Measurements from ENCODE around the gene SREK1IP1.
"Not testable (repeated sequence)": the region's sequence is repeated elsewhere in the genome, so short reads cannot be mapped to it uniquely, and the experiment has no call there.

The SREK1IP1 gene

DNA sequence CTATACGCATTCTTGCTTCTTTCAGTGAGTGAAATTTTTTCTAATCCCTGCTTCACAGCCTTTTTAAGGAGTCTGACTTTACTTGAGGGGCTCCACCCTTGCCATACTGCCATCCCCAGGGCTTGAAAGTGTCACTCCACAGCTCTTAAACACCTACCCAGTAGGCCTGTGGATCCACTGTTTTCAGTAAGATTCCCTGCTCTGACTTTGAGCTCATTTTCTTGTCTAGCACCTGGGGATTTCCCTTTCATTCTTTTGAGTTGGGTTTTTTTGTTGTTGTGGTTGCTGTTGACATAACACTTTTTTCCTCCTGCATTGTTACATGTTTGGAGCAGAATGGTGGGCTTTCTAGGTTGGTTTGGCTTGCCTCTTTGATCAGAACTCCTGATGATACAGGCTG lies 23.6 kb downstream of the SREK1IP1 start:
- peaks cover 7% of the 10 kb centered on the region for H3K36me3 ChIP-seq (ENCODE audit: insufficient read depth, insufficient read length, low read length)
- no peaks in the 10 kb centered on the region for H3K27me3 ChIP-seq (ENCODE audit: insufficient read depth, insufficient read length)
- H3K4me1 ChIP-seq (ENCODE audit: insufficient read depth, insufficient read length) = no peaks in the 10 kb centered on the region
- no peak for DNase-seq (ENCODE audit: low read depth, low spot score)
- no peaks in the 10 kb centered on the region for H3K9me3 ChIP-seq (ENCODE audit: insufficient read depth, low read length)
- no peak overlapping the region for H3K9ac ChIP-seq (ENCODE audit: insufficient read length, low read depth)
- no peak overlapping the region for H3K4me3 ChIP-seq (ENCODE audit: insufficient read length, low read depth)
- TF ChIP-seq YY1 (IDR thresholded peaks at IDR 0.05; ENCODE audit: insufficient read depth, insufficient read length) (no peak), SUZ12 (IDR thresholded peaks at IDR 0.05; ENCODE audit: extremely low read depth, insufficient read depth, insufficient read length) (no peak), ZNF274 (IDR thresholded peaks at IDR 0.05; ENCODE audit: low read depth, low read length) (no peak)

DNA sequence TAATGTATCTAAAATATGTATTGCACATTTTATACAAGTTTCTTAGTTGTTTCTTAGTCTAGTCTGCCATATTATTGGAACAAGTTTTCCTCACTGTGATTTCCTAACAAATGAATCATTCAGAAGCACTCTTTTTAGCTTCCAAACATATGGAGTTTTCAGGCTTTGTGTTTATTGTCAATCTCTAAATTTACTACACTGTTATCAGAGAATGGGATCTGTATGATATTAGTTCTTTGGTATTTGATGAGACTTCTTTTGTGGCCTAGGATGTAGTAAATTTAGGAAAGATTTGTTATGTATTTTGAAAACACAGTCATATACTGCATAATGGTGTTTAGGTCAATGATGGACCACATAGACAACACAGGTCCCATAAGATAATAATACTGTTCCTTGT lies 25.7 kb downstream of the SREK1IP1 start:
- no peak overlapping the region for H3K4me3 ChIP-seq (ENCODE audit: insufficient read length, low read depth)
- DNase-seq (ENCODE audit: low read depth, low spot score) = no peak
- H3K4me1 ChIP-seq (ENCODE audit: insufficient read depth, insufficient read length) = no peaks in the 10 kb centered on the region
- no peak for TF ChIP-seq SUZ12 (IDR thresholded peaks at IDR 0.05; ENCODE audit: extremely low read depth, insufficient read depth, insufficient read length)
- no peak for TF ChIP-seq YY1 (IDR thresholded peaks at IDR 0.05; ENCODE audit: insufficient read depth, insufficient read length)
- no peak for TF ChIP-seq ZNF274 (IDR thresholded peaks at IDR 0.05; ENCODE audit: low read depth, low read length)
- H3K9ac ChIP-seq (ENCODE audit: insufficient read length, low read depth) = no peak overlapping the region
- H3K9me3 ChIP-seq (ENCODE audit: insufficient read depth, low read length) = no peaks in the 10 kb centered on the region
- peaks cover 14% of the 10 kb centered on the region for H3K36me3 ChIP-seq (ENCODE audit: insufficient read depth, insufficient read length, low read length)
- H3K27me3 ChIP-seq (ENCODE audit: insufficient read depth, insufficient read length) = no peaks in the 10 kb centered on the region

DNA sequence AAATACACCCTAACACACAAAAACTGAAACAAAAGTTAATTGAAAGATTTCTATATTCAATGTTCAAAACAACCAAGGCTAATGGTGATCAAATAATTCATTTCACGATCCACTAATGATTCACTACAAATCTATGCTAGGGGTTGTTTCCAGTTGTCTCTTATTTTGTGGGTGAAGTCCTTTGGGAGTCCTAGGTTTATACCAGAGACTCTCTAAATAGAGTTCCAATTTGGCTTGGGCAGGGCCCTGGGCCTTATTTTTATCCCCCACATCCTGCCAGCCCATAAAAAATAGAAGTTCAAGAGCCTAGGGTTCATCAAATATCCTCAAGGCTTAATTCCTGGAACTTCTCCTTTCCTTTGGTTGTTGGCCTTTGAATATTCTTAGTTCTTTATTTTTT lies 26.1 kb downstream of the SREK1IP1 start:
- Histone ChIP-seq H3K4me3 (ENCODE audit: insufficient read length, low read depth) (no peak overlapping the region), H3K9me3 (ENCODE audit: insufficient read depth, low read length) (no peaks in the 10 kb centered on the region), H3K9ac (ENCODE audit: insufficient read length, low read depth) (no peak overlapping the region), H3K4me1 (ENCODE audit: insufficient read depth, insufficient read length) (no peaks in the 10 kb centered on the region), H3K27me3 (ENCODE audit: insufficient read depth, insufficient read length) (no peaks in the 10 kb centered on the region), H3K36me3 (ENCODE audit: insufficient read depth, insufficient read length, low read length) (peaks cover 14% of the 10 kb centered on the region)
- no peak for TF ChIP-seq SUZ12 (IDR thresholded peaks at IDR 0.05; ENCODE audit: extremely low read depth, insufficient read depth, insufficient read length)
- DNase-seq (ENCODE audit: low read depth, low spot score) = no peak

DNA sequence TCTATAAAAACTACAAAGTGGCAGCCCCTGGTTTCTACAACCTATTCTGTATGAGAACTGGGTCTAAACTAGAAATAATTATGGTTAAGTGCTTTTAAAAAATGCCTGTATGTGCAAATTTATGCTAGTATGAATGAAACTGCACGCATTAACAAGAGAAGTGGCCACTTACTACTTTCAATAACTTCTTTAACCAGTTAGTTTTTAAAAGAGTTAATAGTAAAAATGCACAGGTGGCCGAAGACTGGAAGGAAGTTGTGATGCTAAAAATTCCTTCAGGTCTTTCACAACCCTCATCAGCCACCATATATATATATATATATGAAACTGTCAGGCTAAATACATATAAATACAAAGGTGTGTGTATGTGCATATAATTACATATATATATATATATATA lies 41.3 kb downstream of the SREK1IP1 start:
- Histone ChIP-seq H3K4me1 (ENCODE audit: insufficient read depth, insufficient read length) (no peaks in the 10 kb centered on the region), H3K36me3 (ENCODE audit: insufficient read depth, insufficient read length, low read length) (peaks cover 20% of the 10 kb centered on the region), H3K9me3 (ENCODE audit: insufficient read depth, low read length) (no peaks in the 10 kb centered on the region), H3K4me3 (ENCODE audit: insufficient read length, low read depth) (no peak overlapping the region), H3K9ac (ENCODE audit: insufficient read length, low read depth) (no peak overlapping the region), H3K27me3 (ENCODE audit: insufficient read depth, insufficient read length) (no peaks in the 10 kb centered on the region)
- TF ChIP-seq ZNF274 (IDR thresholded peaks at IDR 0.05; ENCODE audit: low read depth, low read length) = no peak
- no peak for TF ChIP-seq YY1 (IDR thresholded peaks at IDR 0.05; ENCODE audit: insufficient read depth, insufficient read length)
- no peak for TF ChIP-seq SUZ12 (IDR thresholded peaks at IDR 0.05; ENCODE audit: extremely low read depth, insufficient read depth, insufficient read length)
- DNase-seq (ENCODE audit: low read depth, low spot score) = no peak

DNA sequence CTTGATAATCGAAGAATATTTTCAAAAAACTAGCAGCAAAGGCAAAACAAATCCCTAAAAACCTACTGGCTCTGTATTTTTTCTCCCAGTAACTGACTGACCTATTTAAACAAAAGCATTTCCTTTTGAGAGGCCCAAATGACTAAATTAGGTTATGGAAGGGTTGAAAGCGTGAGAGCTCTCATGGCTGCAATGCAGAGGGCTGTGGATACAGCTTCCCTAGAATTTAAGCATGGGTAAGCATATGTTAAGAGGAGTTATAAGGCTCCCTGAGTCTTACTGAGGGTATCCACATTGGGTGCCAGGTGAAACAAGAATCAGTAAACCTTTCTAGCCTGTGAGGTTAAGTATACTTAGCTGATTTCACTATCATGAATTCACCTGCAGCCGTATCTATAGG lies 45.9 kb downstream of the SREK1IP1 start:
- Histone ChIP-seq H3K36me3 (ENCODE audit: insufficient read depth, insufficient read length, low read length) (peaks cover 15% of the 10 kb centered on the region), H3K4me3 (ENCODE audit: insufficient read length, low read depth) (no peak overlapping the region), H3K9me3 (ENCODE audit: insufficient read depth, low read length) (no peaks in the 10 kb centered on the region), H3K27me3 (ENCODE audit: insufficient read depth, insufficient read length) (no peaks in the 10 kb centered on the region), H3K4me1 (ENCODE audit: insufficient read depth, insufficient read length) (no peaks in the 10 kb centered on the region), H3K9ac (ENCODE audit: insufficient read length, low read depth) (no peak overlapping the region)
- TF ChIP-seq SUZ12 (IDR thresholded peaks at IDR 0.05; ENCODE audit: extremely low read depth, insufficient read depth, insufficient read length) (no peak), YY1 (IDR thresholded peaks at IDR 0.05; ENCODE audit: insufficient read depth, insufficient read length) (no peak), ZNF274 (IDR thresholded peaks at IDR 0.05; ENCODE audit: low read depth, low read length) (no peak)
- DNase-seq (ENCODE audit: low read depth, low spot score) = no peak

DNA sequence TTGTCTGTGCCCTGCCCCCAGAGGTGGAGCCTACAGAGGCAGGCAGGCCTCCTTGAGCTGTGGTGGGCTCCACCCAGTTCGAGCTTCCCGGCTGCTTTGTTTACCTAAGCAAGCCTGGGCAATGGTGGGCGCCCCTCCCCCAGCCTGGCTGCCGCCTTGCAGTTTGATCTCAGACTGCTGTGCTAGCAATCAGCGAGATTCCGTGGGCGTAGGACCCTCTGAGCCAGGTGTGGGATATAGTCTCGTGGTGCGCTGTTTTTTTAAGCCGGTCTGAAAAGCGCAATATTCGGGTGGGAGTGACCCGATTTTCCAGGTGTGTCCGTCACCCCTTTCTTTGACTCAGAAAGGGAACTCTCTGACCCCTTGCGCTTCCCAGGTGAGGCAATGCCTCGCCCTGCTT lies 54.0 kb downstream of the SREK1IP1 start:
- H3K36me3 ChIP-seq (ENCODE audit: insufficient read depth, insufficient read length, low read length); DNase-seq (ENCODE audit: low read depth, low spot score); H3K9ac ChIP-seq (ENCODE audit: insufficient read length, low read depth); H3K9me3 ChIP-seq (ENCODE audit: insufficient read depth, low read length); H3K27me3 ChIP-seq (ENCODE audit: insufficient read depth, insufficient read length); H3K4me1 ChIP-seq (ENCODE audit: insufficient read depth, insufficient read length); H3K4me3 ChIP-seq (ENCODE audit: insufficient read length, low read depth): not testable (repeated sequence)

DNA sequence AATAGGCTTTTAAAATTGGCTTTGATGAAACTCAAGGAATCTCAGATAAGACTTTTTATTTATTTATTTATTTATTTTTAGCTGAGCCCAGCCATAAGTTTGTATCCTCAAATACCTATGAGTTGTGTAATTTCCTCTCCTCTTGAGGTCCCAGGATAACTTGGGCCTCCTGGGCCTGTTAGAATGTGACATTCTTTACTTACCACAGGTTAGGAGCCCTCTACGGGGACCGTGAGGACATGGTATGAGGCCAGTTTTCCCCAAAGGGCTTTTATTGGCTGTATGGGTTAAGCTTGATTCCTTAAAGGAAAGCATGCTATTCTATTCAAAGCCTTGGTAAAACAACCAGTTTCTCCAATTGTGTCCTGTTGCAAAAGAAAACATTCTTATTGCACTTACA lies 61.3 kb downstream of the SREK1IP1 start:
- H3K4me3 ChIP-seq (ENCODE audit: insufficient read length, low read depth) = no peak overlapping the region
- no peak for DNase-seq (ENCODE audit: low read depth, low spot score)
- no peak overlapping the region for H3K9ac ChIP-seq (ENCODE audit: insufficient read length, low read depth)
- H3K4me1 ChIP-seq (ENCODE audit: insufficient read depth, insufficient read length) = no peaks in the 10 kb centered on the region
- H3K36me3 ChIP-seq (ENCODE audit: insufficient read depth, insufficient read length, low read length) = no peaks in the 10 kb centered on the region
- no peak for TF ChIP-seq YY1 (IDR thresholded peaks at IDR 0.05; ENCODE audit: insufficient read depth, insufficient read length)
- no peak for TF ChIP-seq SUZ12 (IDR thresholded peaks at IDR 0.05; ENCODE audit: extremely low read depth, insufficient read depth, insufficient read length)
- TF ChIP-seq ZNF274 (IDR thresholded peaks at IDR 0.05; ENCODE audit: low read depth, low read length) = no peak
- no peaks in the 10 kb centered on the region for H3K27me3 ChIP-seq (ENCODE audit: insufficient read depth, insufficient read length)
- H3K9me3 ChIP-seq (ENCODE audit: insufficient read depth, low read length) = peaks cover 16% of the 10 kb centered on the region; the same call in 1 of the 2 replicates

DNA sequence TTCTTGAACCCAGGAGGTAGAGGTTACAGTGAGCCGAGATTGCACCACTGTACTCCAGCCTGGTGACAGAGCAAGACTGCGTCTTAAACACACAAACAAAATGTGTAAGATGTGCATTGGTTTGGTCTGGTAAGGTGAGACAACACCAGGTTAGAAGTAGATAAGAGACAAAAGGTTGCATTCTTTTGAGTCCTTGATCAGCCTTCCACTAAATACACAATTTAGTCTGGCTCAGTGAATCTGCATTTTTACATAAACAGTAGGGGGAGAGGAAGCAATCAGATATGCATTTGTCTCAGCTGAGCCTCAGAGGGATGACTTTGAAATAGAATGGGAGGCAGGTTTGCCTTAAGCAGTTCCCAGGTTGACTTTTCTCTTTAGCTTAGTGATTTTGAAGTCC lies 62.4 kb downstream of the SREK1IP1 start:
- not testable (repeated sequence) for H3K4me3 ChIP-seq (ENCODE audit: insufficient read length, low read depth); DNase-seq (ENCODE audit: low read depth, low spot score); H3K36me3 ChIP-seq (ENCODE audit: insufficient read depth, insufficient read length, low read length); H3K4me1 ChIP-seq (ENCODE audit: insufficient read depth, insufficient read length); H3K9ac ChIP-seq (ENCODE audit: insufficient read length, low read depth); H3K27me3 ChIP-seq (ENCODE audit: insufficient read depth, insufficient read length)
- peaks cover 16% of the 10 kb centered on the region; the same call in 1 of the 2 replicates for H3K9me3 ChIP-seq (ENCODE audit: insufficient read depth, low read length)
